ENCODE data around the gene TEKTIP1.

TEKTIP1 gene

DNA sequence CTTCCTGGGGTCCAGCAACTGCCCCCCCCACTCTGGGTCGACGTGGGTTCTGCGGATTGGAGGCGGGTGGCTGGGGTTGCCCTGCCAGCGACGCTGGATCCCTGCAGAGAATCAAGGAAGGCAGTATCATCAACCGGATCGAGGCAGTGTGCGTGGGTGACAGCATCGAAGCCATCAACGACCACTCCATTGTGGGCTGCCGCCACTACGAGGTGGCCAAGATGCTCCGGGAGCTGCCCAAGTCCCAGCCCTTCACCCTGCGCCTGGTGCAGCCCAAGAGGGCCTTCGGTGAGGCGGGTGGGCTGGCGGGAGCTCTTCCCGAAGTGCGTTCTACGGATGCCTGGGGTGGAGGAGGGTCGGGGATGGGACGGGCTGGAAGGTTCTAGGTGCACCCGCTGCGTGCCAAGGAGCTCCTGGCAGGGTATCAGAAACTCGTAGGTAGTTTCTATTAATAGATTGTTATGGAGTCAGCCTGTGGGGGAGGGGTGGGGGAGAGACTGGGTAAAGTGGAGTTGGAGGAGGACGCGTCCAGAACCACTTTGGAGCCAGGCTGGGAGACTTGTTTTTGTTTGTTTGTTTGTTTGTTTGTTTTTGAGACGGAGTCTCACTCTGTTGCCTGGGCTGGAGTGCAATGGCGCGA lies 47.9 kb downstream of the TEKTIP1 start:
- DNase-seq, result no peak

DNA sequence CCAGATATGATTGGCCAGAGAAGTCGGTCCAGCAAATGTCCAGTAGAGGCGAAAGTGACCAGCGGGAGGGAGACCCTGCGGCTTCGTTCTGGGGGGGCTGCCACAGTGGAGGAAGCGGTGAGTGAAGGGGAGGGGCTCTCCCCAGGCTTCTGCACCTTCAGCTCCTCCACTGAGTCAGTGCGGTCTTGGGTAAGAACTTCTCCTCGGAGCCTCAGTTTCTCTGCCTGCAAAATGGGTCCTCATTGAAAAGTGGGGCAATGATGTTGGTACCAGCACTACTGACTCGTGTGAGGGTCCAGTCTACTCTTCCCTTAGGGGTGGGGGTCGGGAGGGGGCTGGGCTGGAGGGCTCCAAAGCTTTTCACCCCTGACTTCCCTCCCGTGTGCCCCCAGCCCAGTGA lies 50.5 kb downstream of the TEKTIP1 start:
- DNase-seq, result no peak

DNA sequence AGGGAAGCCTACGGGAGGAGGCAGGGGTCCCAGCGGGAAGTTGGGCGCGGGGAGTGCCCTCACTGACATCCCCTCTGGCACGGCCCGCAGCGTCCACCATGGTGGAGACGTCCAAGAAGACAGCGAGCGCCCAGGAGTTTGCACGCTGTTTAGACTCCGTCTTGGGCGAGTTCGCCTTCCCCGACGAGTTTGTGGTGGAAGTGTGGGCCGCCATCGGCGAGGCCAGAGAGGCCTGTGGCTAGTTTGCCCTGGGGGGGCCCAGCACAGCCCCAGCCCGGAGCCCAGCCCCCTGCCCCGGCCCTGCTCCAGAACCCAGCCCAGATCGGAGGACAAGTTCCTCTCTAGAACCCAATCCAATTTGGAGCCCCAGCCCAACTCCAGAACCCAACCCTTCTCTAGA lies 51.0 kb downstream of the TEKTIP1 start:
- no peak for DNase-seq

DNA sequence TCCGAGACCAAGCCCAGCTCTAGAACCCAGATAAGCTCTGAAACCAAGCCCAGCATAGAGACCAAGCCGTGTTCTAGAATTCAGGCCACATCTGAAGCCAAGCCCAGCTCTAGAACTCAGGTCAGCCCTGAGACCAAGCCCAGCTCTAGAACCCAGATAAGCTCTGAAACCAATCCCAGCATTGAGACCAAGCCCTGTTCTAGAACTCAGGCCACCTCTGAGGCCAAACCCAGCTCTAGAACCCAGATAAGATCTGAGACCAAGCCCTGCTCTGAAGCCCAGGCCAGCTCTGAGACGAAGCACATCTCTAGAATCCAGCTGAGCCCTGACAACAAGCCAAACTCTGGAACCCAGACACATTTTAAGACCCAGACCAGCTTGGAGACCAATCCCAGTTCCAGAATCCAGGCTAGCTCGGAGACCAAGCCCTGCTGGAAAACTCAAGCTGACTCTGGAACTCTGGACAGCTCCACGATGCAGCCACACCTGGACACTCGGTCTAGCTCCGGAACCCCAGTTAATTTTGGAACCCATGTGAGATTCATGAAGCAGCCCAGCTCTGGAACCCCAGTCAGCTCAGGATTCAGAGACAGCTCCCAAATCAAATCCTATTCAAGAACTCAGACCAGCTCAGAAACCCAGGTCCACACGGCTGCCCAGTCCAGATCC lies 52.2 kb downstream of the TEKTIP1 start:
- no peak for DNase-seq

DNA sequence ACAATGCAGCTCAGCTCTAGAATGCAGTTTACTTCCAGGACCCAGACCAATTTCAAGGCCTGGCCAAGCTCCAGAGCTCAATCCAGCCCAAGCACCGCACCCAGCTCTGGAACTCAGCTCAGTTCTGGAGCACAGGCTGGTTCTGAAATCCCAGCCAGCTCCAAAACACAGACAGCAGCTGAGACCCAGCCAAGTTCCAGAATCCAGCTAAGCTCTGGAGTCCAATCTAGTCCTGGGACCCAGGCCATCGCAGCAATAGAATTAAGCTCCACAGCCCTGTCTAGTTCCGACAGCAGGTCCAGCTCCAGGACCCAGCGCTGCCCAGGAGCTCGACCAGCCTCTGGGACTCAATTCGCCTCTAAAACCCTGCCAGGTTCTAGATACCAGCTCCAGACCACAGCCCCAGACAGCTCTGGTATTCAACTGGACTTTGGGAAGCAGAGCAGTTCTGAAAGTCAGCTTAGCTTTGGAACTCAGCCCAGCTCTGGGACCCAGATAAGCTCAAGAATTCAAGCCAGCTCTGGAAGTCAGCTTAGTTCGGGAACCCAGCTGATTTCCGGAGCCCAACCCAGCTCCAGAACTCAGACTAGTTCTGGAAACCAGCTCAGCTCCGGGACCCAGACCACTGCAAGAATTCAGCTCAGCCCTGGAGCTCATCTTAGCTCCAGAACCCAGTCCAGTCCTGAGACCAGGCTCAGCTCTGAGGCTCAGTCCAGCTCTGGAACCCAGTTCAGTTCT lies 53.1 kb downstream of the TEKTIP1 start:
- no peak for DNase-seq

DNA sequence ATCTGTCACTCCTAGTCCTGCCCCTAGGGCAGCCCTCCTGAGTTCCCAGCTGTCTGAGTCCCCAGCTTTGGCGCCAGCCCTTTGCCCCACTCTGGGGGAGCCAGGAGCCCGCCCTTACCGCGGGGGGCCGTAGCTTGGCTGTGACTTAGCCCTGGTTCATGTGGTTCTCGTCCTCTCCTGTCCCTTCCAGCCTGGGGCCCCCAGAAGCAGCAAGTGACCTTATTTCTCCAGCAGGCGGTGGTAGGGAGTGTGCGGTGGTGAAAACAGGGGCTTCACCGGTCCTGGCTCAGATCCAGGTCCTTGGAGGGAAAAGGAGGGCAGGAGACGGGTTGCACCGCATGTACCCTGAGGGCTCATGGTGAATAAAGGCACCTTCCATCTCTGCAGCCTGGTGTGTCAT lies 54.2 kb downstream of the TEKTIP1 start:
- no peak for DNase-seq

Data from NCI-H82 (cell line).